ENCODE measurements around the gene HTRA1. TPM values are rescaled to one million over a fixed set of nuclear protein-coding genes. Genes with fewer than 3 reads are reported as not detected.

Gene HTRA1
- total and polyA plus RNA-seq, 2 donors from 2014 or later: 86.0 to 345 TPM

DNA sequence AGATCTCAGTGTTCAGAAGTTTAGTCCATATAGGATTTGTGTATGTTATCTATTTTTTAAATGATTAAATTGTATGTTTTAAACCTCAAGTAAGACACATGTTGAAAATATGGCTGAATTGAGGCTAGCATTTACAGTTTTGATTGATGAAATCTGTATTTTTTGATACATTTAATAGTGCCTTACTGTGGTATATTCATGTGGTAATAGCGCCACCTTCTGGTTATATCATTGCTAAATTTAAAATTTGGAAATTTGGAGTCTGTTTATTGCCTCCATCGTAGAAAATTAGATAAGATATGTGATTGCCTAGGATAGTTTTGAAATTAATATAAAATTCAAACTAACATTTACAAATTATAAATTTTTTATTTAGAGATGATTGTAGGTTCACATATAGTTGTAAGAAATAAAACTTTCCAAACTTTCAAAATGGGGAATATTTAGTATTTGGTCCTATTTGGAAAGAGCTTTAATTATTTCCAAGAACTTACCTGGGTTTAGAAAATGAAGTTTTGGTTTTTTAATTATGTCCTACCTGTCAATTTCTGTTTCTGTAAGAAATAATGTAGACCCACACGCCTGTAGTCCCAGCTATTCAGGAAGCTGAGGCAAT, 26.0 kb upstream of the HTRA1 start:
- peak in 2 of 5 donors; percentile 51 to 52 for DNase-seq
- TF ChIP-seq, protein P1, sequence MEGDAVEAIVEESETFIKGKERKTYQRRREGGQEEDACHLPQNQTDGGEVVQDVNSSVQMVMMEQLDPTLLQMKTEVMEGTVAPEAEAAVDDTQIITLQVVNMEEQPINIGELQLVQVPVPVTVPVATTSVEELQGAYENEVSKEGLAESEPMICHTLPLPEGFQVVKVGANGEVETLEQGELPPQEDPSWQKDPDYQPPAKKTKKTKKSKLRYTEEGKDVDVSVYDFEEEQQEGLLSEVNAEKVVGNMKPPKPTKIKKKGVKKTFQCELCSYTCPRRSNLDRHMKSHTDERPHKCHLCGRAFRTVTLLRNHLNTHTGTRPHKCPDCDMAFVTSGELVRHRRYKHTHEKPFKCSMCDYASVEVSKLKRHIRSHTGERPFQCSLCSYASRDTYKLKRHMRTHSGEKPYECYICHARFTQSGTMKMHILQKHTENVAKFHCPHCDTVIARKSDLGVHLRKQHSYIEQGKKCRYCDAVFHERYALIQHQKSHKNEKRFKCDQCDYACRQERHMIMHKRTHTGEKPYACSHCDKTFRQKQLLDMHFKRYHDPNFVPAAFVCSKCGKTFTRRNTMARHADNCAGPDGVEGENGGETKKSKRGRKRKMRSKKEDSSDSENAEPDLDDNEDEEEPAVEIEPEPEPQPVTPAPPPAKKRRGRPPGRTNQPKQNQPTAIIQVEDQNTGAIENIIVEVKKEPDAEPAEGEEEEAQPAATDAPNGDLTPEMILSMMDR (IDR thresholded peaks at IDR 0.05; ENCODE audit: borderline replicate concordance, extremely low read depth, insufficient read depth): peak; percentile 54
- no peaks in the 10 kb centered on the region for H3K36me3 ChIP-seq (ENCODE audit: control insufficient read depth in 2 of 3, insufficient read depth in 3 of 3, low read length in 3 of 3)
- no peaks in the 10 kb centered on the region for H3K27me3 ChIP-seq (ENCODE audit: control insufficient read depth, insufficient read depth, low read length)
- FAIRE-seq: peak; percentile 98
- intact Hi-C loops (cut with DNase I): no loop called here
- H3K9ac ChIP-seq (ENCODE audit: low read length in 3 of 3): no peak overlapping the region
- H3K4me3 ChIP-seq (ENCODE audit: low read length in 3 of 3): no peak overlapping the region
- H3K4me1 ChIP-seq (ENCODE audit: control insufficient read depth in 2 of 3, insufficient read depth in 2 of 3, low read depth in 1 of 3, low read length in 3 of 3): no peaks in the 10 kb centered on the region
- no peak overlapping the region for H3K27ac ChIP-seq (ENCODE audit: low read depth in 2 of 2, low read length in 2 of 2)
- H3K9me3 ChIP-seq (ENCODE audit: control insufficient read depth in 2 of 3, insufficient read depth in 1 of 3, low read length in 3 of 3): no peaks in the 10 kb centered on the region

DNA sequence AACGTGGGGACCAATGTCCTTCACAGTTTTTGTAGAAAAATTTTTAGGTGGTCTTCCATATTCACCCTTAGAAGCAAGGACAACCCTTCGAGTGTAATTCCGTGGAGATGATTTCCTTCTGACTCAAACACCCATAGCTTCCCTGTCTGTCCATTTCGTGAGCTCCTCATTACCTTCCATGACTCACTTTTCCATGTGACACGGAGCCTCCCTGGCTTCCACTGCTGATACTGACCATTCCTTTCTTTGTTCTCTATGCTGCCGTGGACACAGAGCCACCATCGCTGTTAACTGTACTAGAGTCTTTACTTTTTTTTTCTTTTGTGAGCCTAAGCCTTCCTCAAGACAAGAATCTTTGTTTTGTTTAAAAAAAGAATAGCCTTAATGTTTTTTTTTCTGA, 19.4 kb upstream of the HTRA1 start:
- Histone ChIP-seq H3K27ac (ENCODE audit: low read depth in 2 of 2, low read length in 2 of 2) (no peak overlapping the region), H3K9ac (ENCODE audit: low read length in 3 of 3) (no peak overlapping the region), H3K4me3 (ENCODE audit: low read length in 3 of 3) (no peak overlapping the region), H3K36me3 (ENCODE audit: control insufficient read depth in 2 of 3, insufficient read depth in 3 of 3, low read length in 3 of 3) (no peaks in the 10 kb centered on the region), H3K27me3 (ENCODE audit: control insufficient read depth, insufficient read depth, low read length) (no peaks in the 10 kb centered on the region), H3K9me3 (ENCODE audit: control insufficient read depth in 2 of 3, insufficient read depth in 1 of 3, low read length in 3 of 3) (no peaks in the 10 kb centered on the region), H3K4me1 (ENCODE audit: control insufficient read depth in 2 of 3, insufficient read depth in 2 of 3, low read depth in 1 of 3, low read length in 3 of 3) (no peaks in the 10 kb centered on the region)
- intact Hi-C loops (cut with DNase I): loop anchor here (10.0 kb wide), 1 partner anchor 147 kb away; no protein-coding TSS in a partner anchor
- TF ChIP-seq, protein P1 (IDR thresholded peaks at IDR 0.05; ENCODE audit: borderline replicate concordance, extremely low read depth, insufficient read depth): no peak
- no peak for DNase-seq
- FAIRE-seq: no peak

DNA sequence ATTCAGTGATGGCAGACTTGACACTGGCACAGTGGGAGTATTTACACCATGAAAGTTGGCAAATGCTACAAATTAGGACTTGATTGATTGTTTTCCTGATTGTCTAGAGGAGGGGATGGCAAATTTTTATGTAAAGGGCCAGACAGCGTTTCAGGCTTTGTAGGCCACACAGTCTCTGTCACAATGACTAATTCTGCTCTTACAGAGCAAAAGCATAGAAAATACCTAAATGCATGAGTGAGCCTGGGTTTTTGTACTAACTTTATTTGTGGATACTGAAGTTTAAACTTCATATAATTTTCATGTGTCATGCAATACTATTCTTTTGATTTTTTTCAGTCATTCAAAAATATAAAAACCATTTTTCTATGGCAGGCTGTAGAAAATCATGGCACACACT, 15.9 kb upstream of the HTRA1 start:
- TF ChIP-seq, protein P1 (IDR thresholded peaks at IDR 0.05; ENCODE audit: borderline replicate concordance, extremely low read depth, insufficient read depth): no peak
- intact Hi-C loops (cut with DNase I): loop anchor here (10.0 kb wide), 1 partner anchor 151 kb away; no protein-coding TSS in a partner anchor
- no peak for DNase-seq
- no peak overlapping the region for H3K9ac ChIP-seq (ENCODE audit: low read length in 3 of 3)
- no peak overlapping the region for H3K27ac ChIP-seq (ENCODE audit: low read depth in 2 of 2, low read length in 2 of 2)
- no peaks in the 10 kb centered on the region for H3K4me1 ChIP-seq (ENCODE audit: control insufficient read depth in 2 of 3, insufficient read depth in 2 of 3, low read depth in 1 of 3, low read length in 3 of 3)
- H3K9me3 ChIP-seq (ENCODE audit: control insufficient read depth in 2 of 3, insufficient read depth in 1 of 3, low read length in 3 of 3): no peaks in the 10 kb centered on the region
- no peaks in the 10 kb centered on the region for H3K36me3 ChIP-seq (ENCODE audit: control insufficient read depth in 2 of 3, insufficient read depth in 3 of 3, low read length in 3 of 3)
- H3K4me3 ChIP-seq (ENCODE audit: low read length in 3 of 3): no peak overlapping the region
- H3K27me3 ChIP-seq (ENCODE audit: control insufficient read depth, insufficient read depth, low read length): no peaks in the 10 kb centered on the region
- FAIRE-seq: no peak

All from kidney (tissue), 14 donors.